SK-N-SH (cell line): ENCODE measurements around the gene CPEB2. TPM values are rescaled to one million over a fixed set of nuclear protein-coding genes. Genes with fewer than 3 reads are reported as not detected.

Experiments used
- CTCF ChIA-PET: fragments of 300-600, 350-600 bp; formaldehyde crosslinking; extraction: SDS; loops from one replicate; lab custom pipeline; 2021; lab: Yijun Ruan, JAX
- POLR2A ChIA-PET: fragments of 350-600 bp; sonication (Branson Sonifier 250); formaldehyde crosslinking; extraction: SDS; loops from one replicate; lab custom pipeline; 2020; ENCODE audit warnings: antibody characterized with exemption, inconsistent platforms; lab: Yijun Ruan, JAX
- DNase-seq: peaks from one replicate; pipeline ENCODE4 v3.0.0; 2012
- H2AFZ ChIP-seq: fragments of 200-600 bp; sonication (generic); 2 replicates; pipeline ENCODE4 v1.8.1; 2016; ENCODE audit warnings: antibody characterized with exemption, mild to moderate bottlenecking, low read depth
- H3F3A ChIP-seq: fragments of 200-600 bp; sonication (generic); replicated peaks from 2 replicates; pipeline ENCODE3; 2016; ENCODE audit warnings: antibody characterized with exemption, mild to moderate bottlenecking; ENCODE audit not compliant: insufficient read depth
- H3K27ac ChIP-seq, 2 experiments: fragments of 200-500 bp in 1 of 2; fragments of 200-600 bp in 1 of 2; sonication (Bioruptor generic) in 1 of 2; sonication (generic), shearing (Covaris generic) in 1 of 2; 2 replicates each; pipeline versions ENCODE4 v1.5.1 to v1.6.1; 2014 to 2016; ENCODE audit warnings: low read depth in 2 of 2, inconsistent platforms in 1 of 2, low read length in 1 of 2, mild to moderate bottlenecking in 1 of 2, mixed read lengths in 1 of 2
- H3K27me3 ChIP-seq: fragments of 200-600 bp; sonication (generic), shearing (Covaris generic); 2 replicates; pipeline ENCODE4 v1.6.1; 2016; ENCODE audit warnings: mixed run types; ENCODE audit not compliant: insufficient read depth
- H3K36me3 ChIP-seq, 2 experiments: fragments of 200-500 bp in 1 of 2; fragments of 200-600 bp in 1 of 2; sonication (Bioruptor generic) in 1 of 2; sonication (generic) in 1 of 2; replicated peaks in 1 of 2; 2 replicates each; pipeline versions ENCODE3 to v1.5.1; 2014 to 2016; ENCODE audit warnings: low read length in 1 of 2, mild to moderate bottlenecking in 1 of 2; ENCODE audit not compliant: insufficient read depth in 2 of 2, control insufficient read depth in 1 of 2
- H3K4me1 ChIP-seq, 2 experiments: fragments of 200-500 bp in 1 of 2; fragments of 200-600 bp in 1 of 2; sonication (Bioruptor generic) in 1 of 2; sonication (generic), shearing (Covaris generic) in 1 of 2; 2 replicates each; pipeline versions ENCODE4 v1.5.1 to v1.6.1; 2014 to 2016; ENCODE audit warnings: low read depth in 1 of 2, low read length in 1 of 2, mixed run types in 1 of 2; ENCODE audit not compliant: insufficient read depth in 2 of 2, control insufficient read depth in 1 of 2
- H3K4me2 ChIP-seq: fragments of 200-600 bp; sonication (generic), shearing (Covaris generic); 2 replicates; pipeline ENCODE4 v1.6.1; 2017; ENCODE audit warnings: mixed run types
- H3K4me3 ChIP-seq, 2 experiments: fragments of 200-500 bp in 1 of 2; fragments of 200-600 bp in 1 of 2; sonication (Bioruptor generic) in 1 of 2; sonication (generic), shearing (Covaris generic) in 1 of 2; 2 replicates each; pipeline versions ENCODE4 v1.5.1 to v1.8.1; 2014 to 2016; ENCODE audit warnings: low read depth in 2 of 2, inconsistent platforms in 1 of 2, low read length in 1 of 2, mild to moderate bottlenecking in 1 of 2, mixed read lengths in 1 of 2, moderate library complexity in 1 of 2
- H3K79me2 ChIP-seq: fragments of 200-600 bp; sonication (generic); 2 replicates; pipeline ENCODE4 v1.8.1; 2017; ENCODE audit warnings: mild to moderate bottlenecking; ENCODE audit not compliant: insufficient read depth
- H3K9ac ChIP-seq: fragments of 200-600 bp; sonication (generic); 2 replicates; pipeline ENCODE4 v1.6.1; 2017; ENCODE audit warnings: mixed run types
- H3K9me2 ChIP-seq: fragments of 200-600 bp; sonication (generic); 2 replicates; pipeline ENCODE4 v1.6.1; 2017; ENCODE audit warnings: mixed run types
- H3K9me3 ChIP-seq: fragments of 200-600 bp; sonication (generic); 2 replicates; pipeline ENCODE4 v1.6.1; 2017; ENCODE audit warnings: mixed run types, mild to moderate bottlenecking, moderate library complexity
- H4K20me1 ChIP-seq: fragments of 200-600 bp; sonication (generic); 2 replicates; pipeline ENCODE4 v1.6.1; 2017; ENCODE audit warnings: mild to moderate bottlenecking, mixed run types; ENCODE audit not compliant: insufficient read depth
- ELF1 ChIP-seq: IDR thresholded peaks from 2 replicates; pipeline ENCODE4 v1.4.0; 2012
- EP300 ChIP-seq, 2 experiments: IDR thresholded peaks; 2 replicates each; pipeline versions ENCODE4 v1.4.0 to v1.6.1; 2012; ENCODE audit warnings: borderline replicate concordance in 1 of 2, low read depth in 1 of 2, low read length in 1 of 2
- EZH2phosphoT487 ChIP-seq: fragments of 200-600 bp; sonication (generic); IDR thresholded peaks from 2 replicates; pipeline ENCODE4 v1.6.1; 2017; ENCODE audit warnings: low read depth, mixed run types, mild to moderate bottlenecking, antibody characterized with exemption, moderate library complexity, borderline replicate concordance
- FOSL2 ChIP-seq: IDR thresholded peaks from 2 replicates; pipeline ENCODE4 v1.4.0; 2012; ENCODE audit warnings: low read depth, mild to moderate bottlenecking, moderate library complexity, borderline replicate concordance
- FOXJ3 ChIP-seq: sonication (generic); formaldehyde crosslinking; IDR thresholded peaks from 2 replicates; pipeline ENCODE4 v1.5.1; 2020; ENCODE audit warnings: mild to moderate bottlenecking, missing genetic modification reagents
- GATA2 ChIP-seq: sonication (generic); formaldehyde crosslinking; IDR thresholded peaks from 2 replicates; pipeline ENCODE4 v1.5.0; 2020; ENCODE audit warnings: mild to moderate bottlenecking, missing genetic modification reagents
- MEF2A ChIP-seq: IDR thresholded peaks from 2 replicates; pipeline ENCODE4 v1.4.0; 2012; ENCODE audit warnings: low read depth, borderline replicate concordance
- MXI1 ChIP-seq: IDR thresholded peaks from 2 replicates; pipeline ENCODE4 v1.6.1; 2012; ENCODE audit warnings: mild to moderate bottlenecking, low read depth, low read length, improper control_type of control experiment
- RCOR1 ChIP-seq: fragments of 150-350 bp; IDR thresholded peaks from 2 replicates; pipeline ENCODE4 v1.6.1; 2017; ENCODE audit warnings: antibody characterized with exemption, low read length
- RXRA ChIP-seq: IDR thresholded peaks from 2 replicates; pipeline ENCODE4 v1.4.0; 2012; ENCODE audit warnings: low read depth, mild to moderate bottlenecking, borderline replicate concordance
- SIN3A ChIP-seq: IDR thresholded peaks from 2 replicates; pipeline ENCODE4 v1.6.1; 2012; ENCODE audit warnings: low read depth, mild to moderate bottlenecking, low read length, moderate library complexity, borderline replicate concordance
- TCF12 ChIP-seq: IDR thresholded peaks from 2 replicates; pipeline ENCODE4 v1.4.0; 2012
- YY1 ChIP-seq: IDR thresholded peaks from 2 replicates; pipeline ENCODE4 v1.4.0; 2012; ENCODE audit warnings: low read depth, mild to moderate bottlenecking
- WGBS: methylation state at CpG from one replicate; pipeline ENCODE4 v1.1.6; 2017; ENCODE audit warnings: low lambda C conversion rate; 5-methylcytosine and 5-hydroxymethylcytosine counted together
- polyA plus RNA-seq, 3 experiments: library from polyadenylated mRNA; depleted of rRNA; stranded (reverse); fragments of >200 nt; gene quantifications; 2 replicates each; pipeline ENCODE4 v1.2.3, GENCODE V29; 2012
- TF ChIP-seq, protein P1 (sequence below): IDR thresholded peaks from 2 replicates; pipeline ENCODE4 v1.4.0; 2012; ENCODE audit warnings: low read depth
- TF ChIP-seq, protein P2 (sequence below): IDR thresholded peaks from 2 replicates; pipeline ENCODE4; 2012
- TF ChIP-seq, protein P3 (sequence below): IDR thresholded peaks from 2 replicates; pipeline ENCODE4 v1.6.1; 2012; ENCODE audit warnings: mild to moderate bottlenecking, low read depth, low read length, moderate library complexity

CPEB2 gene
- polyA plus RNA-seq, 1 of the 3 experiments (the other 2 are of a cell fraction) = 2.1 TPM

DNA sequence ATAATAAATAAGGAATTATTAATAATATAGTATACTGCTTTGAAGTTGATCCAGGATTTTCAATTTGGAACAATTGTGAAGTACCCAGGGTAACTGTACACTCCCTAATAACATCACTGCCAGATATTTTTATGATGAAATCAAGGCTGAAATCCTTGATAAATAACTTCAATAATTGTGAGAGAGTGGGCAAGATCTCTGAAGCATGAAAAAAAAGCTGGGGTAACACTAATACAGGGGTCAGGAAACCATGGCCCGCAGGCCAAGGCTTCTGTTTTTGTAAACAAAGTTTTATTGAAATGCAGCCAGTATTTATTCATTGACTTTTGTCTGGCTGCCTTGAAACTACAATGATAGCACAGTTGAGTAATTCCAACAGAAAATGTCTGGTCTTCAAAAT, 41.6 kb downstream of the CPEB2 start:
- no peaks in the 10 kb centered on the region for H3K27me3 ChIP-seq
- 96% methylated on average over 1 of the region's 1 CpG for WGBS
- no peaks in the 10 kb centered on the region for H3K9me2 ChIP-seq
- H3K79me2 ChIP-seq = peaks cover 18% of the 10 kb centered on the region
- ChIA-PET CTCF (interaction anchor here (0.6 to 1.5 kb wide), 7 partner anchors 11 to 1387 kb away, joined by 3 to 7 read pairs (median 3); no protein-coding TSS in a partner anchor), POLR2A (no interaction called here)
- H3K9me3 ChIP-seq = no peaks in the 10 kb centered on the region
- no peaks in the 10 kb centered on the region for H4K20me1 ChIP-seq
- no peak overlapping the region for H3K4me3 ChIP-seq
- DNase-seq = no peak
- no peak overlapping the region for H3K9ac ChIP-seq
- H3K27ac ChIP-seq = no peak overlapping the region
- no peak overlapping the region for H3K4me2 ChIP-seq
- peaks cover 8 to 30% of the 10 kb centered on the region in 2 experiments for H3K36me3 ChIP-seq
- TF ChIP-seq SIN3A (no peak), FOXJ3 (no peak), MEF2A (no peak), EZH2phosphoT487 (no peak), MXI1 (no peak), FOSL2 (no peak), RCOR1 (no peak)
- TF ChIP-seq, protein P1, sequence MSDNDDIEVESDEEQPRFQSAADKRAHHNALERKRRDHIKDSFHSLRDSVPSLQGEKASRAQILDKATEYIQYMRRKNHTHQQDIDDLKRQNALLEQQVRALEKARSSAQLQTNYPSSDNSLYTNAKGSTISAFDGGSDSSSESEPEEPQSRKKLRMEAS = no peak
- TF ChIP-seq, protein P2, sequence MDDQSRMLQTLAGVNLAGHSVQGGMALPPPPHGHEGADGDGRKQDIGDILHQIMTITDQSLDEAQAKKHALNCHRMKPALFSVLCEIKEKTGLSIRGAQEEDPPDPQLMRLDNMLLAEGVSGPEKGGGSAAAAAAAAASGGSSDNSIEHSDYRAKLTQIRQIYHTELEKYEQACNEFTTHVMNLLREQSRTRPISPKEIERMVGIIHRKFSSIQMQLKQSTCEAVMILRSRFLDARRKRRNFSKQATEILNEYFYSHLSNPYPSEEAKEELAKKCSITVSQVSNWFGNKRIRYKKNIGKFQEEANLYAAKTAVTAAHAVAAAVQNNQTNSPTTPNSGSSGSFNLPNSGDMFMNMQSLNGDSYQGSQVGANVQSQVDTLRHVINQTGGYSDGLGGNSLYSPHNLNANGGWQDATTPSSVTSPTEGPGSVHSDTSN = no peak
- TF ChIP-seq, protein P3, sequence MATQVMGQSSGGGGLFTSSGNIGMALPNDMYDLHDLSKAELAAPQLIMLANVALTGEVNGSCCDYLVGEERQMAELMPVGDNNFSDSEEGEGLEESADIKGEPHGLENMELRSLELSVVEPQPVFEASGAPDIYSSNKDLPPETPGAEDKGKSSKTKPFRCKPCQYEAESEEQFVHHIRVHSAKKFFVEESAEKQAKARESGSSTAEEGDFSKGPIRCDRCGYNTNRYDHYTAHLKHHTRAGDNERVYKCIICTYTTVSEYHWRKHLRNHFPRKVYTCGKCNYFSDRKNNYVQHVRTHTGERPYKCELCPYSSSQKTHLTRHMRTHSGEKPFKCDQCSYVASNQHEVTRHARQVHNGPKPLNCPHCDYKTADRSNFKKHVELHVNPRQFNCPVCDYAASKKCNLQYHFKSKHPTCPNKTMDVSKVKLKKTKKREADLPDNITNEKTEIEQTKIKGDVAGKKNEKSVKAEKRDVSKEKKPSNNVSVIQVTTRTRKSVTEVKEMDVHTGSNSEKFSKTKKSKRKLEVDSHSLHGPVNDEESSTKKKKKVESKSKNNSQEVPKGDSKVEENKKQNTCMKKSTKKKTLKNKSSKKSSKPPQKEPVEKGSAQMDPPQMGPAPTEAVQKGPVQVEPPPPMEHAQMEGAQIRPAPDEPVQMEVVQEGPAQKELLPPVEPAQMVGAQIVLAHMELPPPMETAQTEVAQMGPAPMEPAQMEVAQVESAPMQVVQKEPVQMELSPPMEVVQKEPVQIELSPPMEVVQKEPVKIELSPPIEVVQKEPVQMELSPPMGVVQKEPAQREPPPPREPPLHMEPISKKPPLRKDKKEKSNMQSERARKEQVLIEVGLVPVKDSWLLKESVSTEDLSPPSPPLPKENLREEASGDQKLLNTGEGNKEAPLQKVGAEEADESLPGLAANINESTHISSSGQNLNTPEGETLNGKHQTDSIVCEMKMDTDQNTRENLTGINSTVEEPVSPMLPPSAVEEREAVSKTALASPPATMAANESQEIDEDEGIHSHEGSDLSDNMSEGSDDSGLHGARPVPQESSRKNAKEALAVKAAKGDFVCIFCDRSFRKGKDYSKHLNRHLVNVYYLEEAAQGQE = no peak
- peaks cover 0 to 13% of the 10 kb centered on the region in 2 experiments; a peak in 2 of 4 replicates for H3K4me1 ChIP-seq
- H3F3A ChIP-seq = peaks cover 14% of the 10 kb centered on the region
- H2AFZ ChIP-seq = no peak overlapping the region

DNA sequence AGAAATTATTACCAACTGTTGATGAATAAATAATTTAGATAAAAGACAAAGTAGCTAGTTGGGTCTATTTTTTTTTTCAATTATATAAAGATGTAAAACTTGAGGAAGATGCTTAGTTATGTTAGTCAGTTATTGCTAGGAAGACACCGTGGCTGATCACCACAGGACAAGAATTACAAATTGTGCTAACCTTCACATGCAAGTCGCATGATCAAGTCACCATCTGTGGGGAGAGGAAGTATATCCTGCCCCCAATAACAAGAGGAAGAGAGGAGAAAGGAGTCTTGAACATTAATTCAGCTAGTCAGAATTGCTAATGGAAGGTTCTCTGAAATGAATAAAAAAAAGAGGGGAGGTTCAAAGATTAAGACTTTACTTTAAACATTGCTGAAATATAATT, 52.3 kb downstream of the CPEB2 start:
- ChIA-PET CTCF (interaction anchor here (1.4 kb wide), 1 partner anchor 11 kb away, joined by 7 read pairs; no protein-coding TSS in a partner anchor), POLR2A (no interaction called here)
- Histone ChIP-seq H3K4me1 (no peaks in the 10 kb centered on the region), H3F3A (no peaks in the 10 kb centered on the region), H3K79me2 (no peaks in the 10 kb centered on the region), H2AFZ (no peak overlapping the region), H4K20me1 (no peaks in the 10 kb centered on the region), H3K27me3 (no peaks in the 10 kb centered on the region), H3K9me2 (no peaks in the 10 kb centered on the region; the same call in 1 of the 2 replicates), H3K9ac (no peak overlapping the region), H3K4me2 (no peak overlapping the region), H3K36me3 (peaks cover 66 to 79% of the 10 kb centered on the region in 2 experiments), H3K9me3 (no peaks in the 10 kb centered on the region), H3K27ac (no peak overlapping the region), H3K4me3 (no peak overlapping the region)
- 97% methylated on average over 2 of the region's 2 CpGs for WGBS
- DNase-seq = no peak
- TF ChIP-seq EP300 (IDR thresholded peaks at IDR 0.05; ENCODE audit: borderline replicate concordance in 1 of 2, low read depth in 1 of 2, low read length in 1 of 2) (no peak), MEF2A (no peak), ELF1 (no peak), GATA2 (no peak), TCF12 (no peak), RCOR1 (no peak), SIN3A (no peak), YY1 (no peak), RXRA (no peak)
- TF ChIP-seq, protein P2 = no peak
- TF ChIP-seq, protein P1 = no peak
- TF ChIP-seq, protein P3 = no peak
